IMR-90 (cell line): ENCODE measurements around the gene MYH3. TPM values are rescaled to one million over a fixed set of nuclear protein-coding genes. Genes with fewer than 3 reads are reported as not detected.

ENCODE experiments used
- ATAC-seq: fragments of 200-7000 bp; cut with Tn5 transposase; 2 replicates; pipeline ENCODE4 v1.9.1; 2020; ENCODE audit warnings: low read depth, mild to moderate bottlenecking, moderate library complexity
- BruUV-seq: library from RNA; stranded (reverse); fragments of 400-500 nt; replicated peaks from 2 replicates; lab custom pipeline; 2021; lab: Mats Ljungman, UMichigan
- CTCF ChIA-PET: fragments of 300-600 bp; formaldehyde crosslinking; extraction: SDS; loops from one replicate; lab custom pipeline; 2021; ENCODE audit warnings: antibody characterized with exemption; lab: Yijun Ruan, JAX
- POLR2A ChIA-PET: fragments of 300-600 bp; sonication (Branson Sonifier 250); formaldehyde crosslinking; loops from one replicate; lab custom pipeline; 2022; ENCODE audit warnings: antibody characterized with exemption; ENCODE audit not compliant: unreplicated experiment; lab: Charles Lee
- DNase-seq: peaks from one replicate; pipeline ENCODE4 v3.0.0; 2013
- H2AFZ ChIP-seq: replicated peaks from 2 replicates; pipeline ENCODE3; 2013; ENCODE audit warnings: low read length, mild to moderate bottlenecking; ENCODE audit not compliant: poor library complexity
- H2AK5ac ChIP-seq: 2 replicates; pipeline ENCODE4 v1.6.1; 2013; ENCODE audit warnings: low read depth, low read length, inconsistent platforms
- H2AK9ac ChIP-seq: replicated peaks from 2 replicates; pipeline ENCODE3; 2013; ENCODE audit warnings: mild to moderate bottlenecking, low read depth, low read length, moderate library complexity; ENCODE audit not compliant: poor library complexity
- H2BK120ac ChIP-seq: 2 replicates; pipeline ENCODE4 v1.6.1; 2013; ENCODE audit warnings: low read depth, low read length, inconsistent platforms
- H2BK15ac ChIP-seq: 3 replicates; pipeline ENCODE4 v1.6.1; 2013; ENCODE audit warnings: low read depth, low read length, inconsistent platforms
- H2BK20ac ChIP-seq: 2 replicates; pipeline ENCODE4 v1.6.1; 2013; ENCODE audit warnings: low read depth, mild to moderate bottlenecking, inconsistent platforms, low read length, moderate library complexity
- H2BK5ac ChIP-seq: 2 replicates; pipeline ENCODE4 v1.6.1; 2013; ENCODE audit warnings: mild to moderate bottlenecking, low read depth, low read length, inconsistent platforms; ENCODE audit not compliant: poor library complexity, severe bottlenecking
- H3K14ac ChIP-seq: replicated peaks from 2 replicates; pipeline ENCODE4 v1.6.1; 2013; ENCODE audit warnings: low read depth, low read length, inconsistent platforms
- H3K18ac ChIP-seq: 2 replicates; pipeline ENCODE4 v1.6.1; 2013; ENCODE audit warnings: low read depth, low read length, control low read depth
- H3K23ac ChIP-seq: 2 replicates; pipeline ENCODE4 v1.6.1; 2013; ENCODE audit warnings: low read depth, low read length, inconsistent platforms
- H3K27ac ChIP-seq: 2 replicates; pipeline ENCODE4 v1.5.1; 2013; ENCODE audit warnings: mild to moderate bottlenecking, control low read depth, low read length; ENCODE audit not compliant: insufficient read depth
- H3K27me3 ChIP-seq: 2 replicates; pipeline ENCODE4 v1.6.1; 2013; ENCODE audit warnings: low read length; ENCODE audit not compliant: control insufficient read depth, insufficient read depth
- H3K36me3 ChIP-seq: 2 replicates; pipeline ENCODE4 v1.6.1; 2013; ENCODE audit warnings: low read length, mixed read lengths; ENCODE audit not compliant: control insufficient read depth, insufficient read depth
- H3K4ac ChIP-seq: 2 replicates; pipeline ENCODE4 v1.6.1; 2013; ENCODE audit warnings: low read depth, low read length, inconsistent platforms
- H3K4me1 ChIP-seq: 2 replicates; pipeline ENCODE4 v1.6.1; 2013; ENCODE audit warnings: low read length, mixed read lengths; ENCODE audit not compliant: control insufficient read depth, insufficient read depth
- H3K4me2 ChIP-seq: 2 replicates; pipeline ENCODE4 v1.6.1; 2013; ENCODE audit warnings: low read depth, mild to moderate bottlenecking, control low read depth, low read length, moderate library complexity
- H3K4me3 ChIP-seq: 2 replicates; pipeline ENCODE4 v1.5.1; 2013; ENCODE audit warnings: low read depth, mild to moderate bottlenecking, control low read depth, low read length, moderate library complexity; ENCODE audit not compliant: insufficient read depth
- H3K56ac ChIP-seq: 2 replicates; pipeline ENCODE4 v1.6.1; 2013; ENCODE audit warnings: low read length, inconsistent platforms; ENCODE audit not compliant: insufficient read depth; ENCODE audit errors: extremely low read depth
- H3K79me1 ChIP-seq, 2 experiments: 2 replicates each; pipeline ENCODE4 v1.6.1; 2013; ENCODE audit warnings: low read length in 2 of 2, inconsistent platforms in 1 of 2, low read depth in 1 of 2
- H3K9ac ChIP-seq: 2 replicates; pipeline ENCODE4 v1.6.1; 2013; ENCODE audit warnings: low read depth, low read length, control low read depth
- H3K9me1 ChIP-seq: 2 replicates; pipeline ENCODE4 v1.6.1; 2013; ENCODE audit warnings: low read length, inconsistent platforms; ENCODE audit not compliant: insufficient read depth
- H3K9me3 ChIP-seq: 2 replicates; pipeline ENCODE4 v1.6.1; 2013; ENCODE audit warnings: low read length; ENCODE audit not compliant: control insufficient read depth, insufficient read depth
- H4K20me1 ChIP-seq: 2 replicates; pipeline ENCODE4 v1.6.1; 2013; ENCODE audit warnings: low read length, inconsistent platforms; ENCODE audit not compliant: insufficient read depth
- H4K5ac ChIP-seq: 2 replicates; pipeline ENCODE4 v1.6.1; 2013; ENCODE audit warnings: mild to moderate bottlenecking, low read depth, low read length, control low read depth
- H4K8ac ChIP-seq, 2 experiments: 2 replicates each; pipeline ENCODE4 v1.6.1; 2013; ENCODE audit warnings: low read depth in 2 of 2, low read length in 2 of 2, control low read depth in 1 of 2, inconsistent platforms in 1 of 2
- H4K91ac ChIP-seq: 2 replicates; pipeline ENCODE4 v1.6.1; 2013; ENCODE audit warnings: low read depth, low read length, inconsistent platforms; ENCODE audit not compliant: insufficient read depth
- BHLHE40 ChIP-seq: fragments of 150-350 bp; IDR thresholded peaks from 2 replicates; pipeline ENCODE4 v1.6.1; 2016; ENCODE audit warnings: mild to moderate bottlenecking, low read depth, low read length
- CEBPB ChIP-seq: IDR thresholded peaks from 2 replicates; pipeline ENCODE4 v1.6.1; 2012; ENCODE audit warnings: low read depth, low read length, improper control_type of control experiment
- CHD1 ChIP-seq: IDR thresholded peaks from 2 replicates; pipeline ENCODE4 v1.6.1; 2012; ENCODE audit warnings: low read depth, low read length, improper control_type of control experiment
- CTCF ChIP-seq: conservative IDR thresholded peaks from 2 replicates; pipeline ENCODE4 v1.5.1; 2012; ENCODE audit warnings: mild to moderate bottlenecking, low read depth, low read length, improper control_type of control experiment
- ELK1 ChIP-seq: fragments of 150-350 bp; IDR thresholded peaks from 2 replicates; pipeline ENCODE4 v1.6.1; 2016; ENCODE audit warnings: low read depth, mild to moderate bottlenecking, low read length, moderate library complexity, borderline replicate concordance
- FOS ChIP-seq: fragments of 150-350 bp; IDR thresholded peaks from 2 replicates; pipeline ENCODE4 v1.6.1; 2016; ENCODE audit warnings: low read depth, low read length
- MAFK ChIP-seq: IDR thresholded peaks from 2 replicates; pipeline ENCODE4 v1.6.1; 2012; ENCODE audit warnings: low read depth, low read length, improper control_type of control experiment
- MAZ ChIP-seq: IDR thresholded peaks from 2 replicates; pipeline ENCODE4 v1.6.1; 2012; ENCODE audit warnings: low read depth, mild to moderate bottlenecking, low read length, improper control_type of control experiment, moderate library complexity, borderline replicate concordance
- MXI1 ChIP-seq: IDR thresholded peaks from 2 replicates; pipeline ENCODE4 v1.6.1; 2012; ENCODE audit warnings: low read depth, mild to moderate bottlenecking, low read length, moderate library complexity, borderline replicate concordance
- NFE2L2 ChIP-seq: fragments of 150-350 bp; IDR thresholded peaks from 2 replicates; pipeline ENCODE4 v1.6.1; 2016; ENCODE audit warnings: low read depth, mild to moderate bottlenecking, low read length
- POLR2A ChIP-seq: IDR thresholded peaks from 2 replicates; pipeline ENCODE4 v1.6.1; 2012; ENCODE audit warnings: mild to moderate bottlenecking, low read depth, low read length
- RAD21 ChIP-seq: IDR thresholded peaks from 2 replicates; pipeline ENCODE4 v1.6.1; 2012; ENCODE audit warnings: low read length, improper control_type of control experiment
- RCOR1 ChIP-seq: IDR thresholded peaks from 2 replicates; pipeline ENCODE4 v1.6.1; 2012; ENCODE audit warnings: mild to moderate bottlenecking, low read length, improper control_type of control experiment; ENCODE audit not compliant: insufficient replicate concordance
- RFX5 ChIP-seq: IDR thresholded peaks from 2 replicates; pipeline ENCODE4 v1.8.0; 2012; ENCODE audit warnings: low read depth, mild to moderate bottlenecking, low read length, moderate library complexity
- SMC3 ChIP-seq: fragments of 150-350 bp; IDR thresholded peaks from 2 replicates; pipeline ENCODE4 v1.6.1; 2016; ENCODE audit warnings: low read depth, mild to moderate bottlenecking, antibody characterized with exemption, low read length, moderate library complexity
- USF2 ChIP-seq: fragments of 150-350 bp; IDR thresholded peaks from 2 replicates; pipeline ENCODE4 v1.6.1; 2017; ENCODE audit warnings: mild to moderate bottlenecking, antibody characterized with exemption, low read length, low read depth
- WGBS, 2 experiments: methylation state at CpG; one replicate each; pipeline versions ENCODE4 v1.1.5 to v1.1.7; 2013; ENCODE audit warnings: missing lambda C conversion rate in 2 of 2; ENCODE audit not compliant: insufficient read length in 1 of 2; ENCODE audit errors: extremely low coverage in 2 of 2; 5-methylcytosine and 5-hydroxymethylcytosine counted together
- dilution Hi-C: fragments of 300-500 bp; cut with HindIII; formaldehyde crosslinking; loops from one replicate; pipeline ENCODE4 v1.14.3; 2018; ENCODE audit warnings: low sequenced_read_pairs; ENCODE audit not compliant: unreplicated experiment
- in situ Hi-C: fragments of 300-500 bp; cut with MboI; formaldehyde crosslinking; loops from 3 replicates; pipeline ENCODE4 v1.14.3; 2019; ENCODE audit warnings: low sequenced_read_pairs, inconsistent platforms, mixed read lengths
- intact Hi-C: fragments of 100-400 bp; cut with micrococcal nuclease; formaldehyde crosslinking; loops from 2 replicates; pipeline ENCODE4 v1.10.0; 2022
- polyA plus RNA-seq, 3 experiments: library from polyadenylated mRNA; depleted of rRNA; stranded (reverse); fragments of >200 nt; gene quantifications; 2 replicates each; pipeline ENCODE4 v1.2.3, GENCODE V29; 2012; ENCODE audit warnings: low replicate concordance in 1 of 3
- total RNA-seq: library from RNA; depleted of rRNA; stranded (reverse); fragments of >200 nt; gene quantifications from 2 replicates; pipeline ENCODE4 v1.2.3, GENCODE V29; 2012

The MYH3 gene
- total and polyA plus RNA-seq, 2 of the 4 experiments (the other 2 are of a cell fraction), result 0.54 to 0.63 TPM

- no peak overlapping the region for H3K56ac ChIP-seq
- no peak overlapping the region for H2BK15ac ChIP-seq
- H4K8ac ChIP-seq, result no peak overlapping the region
- no peaks in the 10 kb centered on the region for H3K9me3 ChIP-seq
- intact Hi-C loops, result loop anchor here (5.0 kb wide), 4 partner anchors 33 to 1338 kb away; partner anchors contain the start of genes ADPRM and SCO1
- in situ Hi-C loops, result loop anchor here (5.0 to 25.0 kb wide), 3 partner anchors 85 to 1338 kb away; partner anchors contain the start of genes TMEM220 and ZNF18
- no peak for ATAC-seq
- H2AK5ac ChIP-seq, result no peak overlapping the region
- ChIA-PET CTCF (interaction anchor here (0.9 kb wide), 1 partner anchor 195 kb away, joined by 3 read pairs; no protein-coding TSS in a partner anchor), POLR2A (no interaction called here)
- H3K23ac ChIP-seq, result no peak overlapping the region; the same call in 1 of the 2 replicates
- TF ChIP-seq CTCF (no peak), FOS (no peak), MXI1 (no peak), CEBPB (no peak), NFE2L2 (no peak), MAFK (no peak), SMC3 (no peak), MAZ (no peak), RFX5 (no peak), BHLHE40 (no peak), USF2 (no peak), CHD1 (no peak), POLR2A (no peak), RCOR1 (no peak), RAD21 (no peak), ELK1 (no peak)
- H3K4me3 ChIP-seq, result no peak overlapping the region
- no peak overlapping the region for H2AFZ ChIP-seq
- H3K4ac ChIP-seq, result no peak overlapping the region
- no peak for DNase-seq
- H2BK5ac ChIP-seq, result no peak overlapping the region
- H3K36me3 ChIP-seq, result no peaks in the 10 kb centered on the region
- no CpG with 5 or more reads among the region's 5 CpGs for WGBS, 2 experiments
- H2AK9ac ChIP-seq, result no peak overlapping the region
- H3K9me1 ChIP-seq, result no peaks in the 10 kb centered on the region
- no peak overlapping the region for H3K14ac ChIP-seq
- H4K91ac ChIP-seq, result no peak overlapping the region
- dilution Hi-C loops, result no loop called here
- no peaks in the 10 kb centered on the region; the same call in 1 of the 2 replicates for H3K4me1 ChIP-seq
- peak overlapping the region; percentile 60; the same call in 1 of the 2 replicates for H2BK20ac ChIP-seq
- no peak overlapping the region for H3K18ac ChIP-seq
- H4K5ac ChIP-seq, result no peak overlapping the region
- BruUV-seq, result no TSS peak
- no peak overlapping the region for H3K4me2 ChIP-seq
- no peaks in the 10 kb centered on the region for H3K79me1 ChIP-seq
- H3K27ac ChIP-seq, result no peak overlapping the region
- H3K27me3 ChIP-seq, result no peaks in the 10 kb centered on the region
- no peak overlapping the region for H3K9ac ChIP-seq
- H2BK120ac ChIP-seq, result 0 out of 2 replicates have a peak overlapping the region, but pooled peaks have one; percentile 32
- no peaks in the 10 kb centered on the region for H4K20me1 ChIP-seq
Observed at GRCh38 chr17:10649602-10650001, 7.5 kb downstream of the MYH3 start.
